ENCODE data around the gene CPM.

Gene CPM

GRCh38 chr12:68876461-68876860 lies 56.5 kb downstream of the CPM start:
- DNase-seq, result no peak
- Histone ChIP-seq H3K4me1 (ENCODE audit: low read length) (peaks cover 3% of the 10 kb centered on the region), H3K4me3 (ENCODE audit: low read length) (no peak overlapping the region), H3K9me2 (replicated peaks; ENCODE audit: insufficient read depth, low read length) (no peaks in the 10 kb centered on the region), H3F3A (ENCODE audit: insufficient read depth, low read length) (no peaks in the 10 kb centered on the region), H3K36me3 (replicated peaks; ENCODE audit: insufficient read depth, low read length) (no peaks in the 10 kb centered on the region), H3K27ac (ENCODE audit: low read length) (no peak overlapping the region), H3K4me2 (ENCODE audit: low read depth, low read length) (no peak overlapping the region), H3K9me3 (replicated peaks; ENCODE audit: insufficient read depth, low read length) (no peaks in the 10 kb centered on the region), H3K27me3 (replicated peaks; ENCODE audit: insufficient read depth, low read length) (no peaks in the 10 kb centered on the region), H3K79me2 (ENCODE audit: low read length) (no peaks in the 10 kb centered on the region), H3K9ac (ENCODE audit: low read length) (no peak overlapping the region), H2AFZ (ENCODE audit: low read length) (no peak overlapping the region), H4K20me1 (ENCODE audit: insufficient read depth, low read length) (no peaks in the 10 kb centered on the region)
- no peak for TF ChIP-seq EZH2phosphoT487 (IDR thresholded peaks at IDR 0.05; ENCODE audit: low read length)
- TF ChIP-seq CTCF (IDR thresholded peaks at IDR 0.05; ENCODE audit: low read length), result no peak
- TF ChIP-seq EZH2 (optimal IDR thresholded peaks at IDR 0.05; ENCODE audit: low read depth, low read length), result no peak

GRCh38 chr12:68873316-68873715 lies 59.7 kb downstream of the CPM start:
- peaks cover 9% of the 10 kb centered on the region for H3K4me1 ChIP-seq (ENCODE audit: low read length)
- H3F3A ChIP-seq (ENCODE audit: insufficient read depth, low read length), result no peaks in the 10 kb centered on the region
- no peak overlapping the region for H3K4me2 ChIP-seq (ENCODE audit: low read depth, low read length)
- no peak overlapping the region for H2AFZ ChIP-seq (ENCODE audit: low read length)
- no peak for DNase-seq
- H3K9me2 ChIP-seq (replicated peaks; ENCODE audit: insufficient read depth, low read length), result no peaks in the 10 kb centered on the region
- H3K27ac ChIP-seq (ENCODE audit: low read length), result no peak overlapping the region
- H3K9ac ChIP-seq (ENCODE audit: low read length), result no peak overlapping the region
- no peak for TF ChIP-seq EZH2 (optimal IDR thresholded peaks at IDR 0.05; ENCODE audit: low read depth, low read length)
- no peak for TF ChIP-seq EZH2phosphoT487 (IDR thresholded peaks at IDR 0.05; ENCODE audit: low read length)
- no peak for TF ChIP-seq CTCF (IDR thresholded peaks at IDR 0.05; ENCODE audit: low read length)
- no peaks in the 10 kb centered on the region for H3K79me2 ChIP-seq (ENCODE audit: low read length)
- H4K20me1 ChIP-seq (ENCODE audit: insufficient read depth, low read length), result no peaks in the 10 kb centered on the region
- no peaks in the 10 kb centered on the region for H3K9me3 ChIP-seq (replicated peaks; ENCODE audit: insufficient read depth, low read length)
- no peaks in the 10 kb centered on the region for H3K27me3 ChIP-seq (replicated peaks; ENCODE audit: insufficient read depth, low read length)
- H3K4me3 ChIP-seq (ENCODE audit: low read length), result no peak overlapping the region
- H3K36me3 ChIP-seq (replicated peaks; ENCODE audit: insufficient read depth, low read length), result no peaks in the 10 kb centered on the region

GRCh38 chr12:68871921-68872320 lies 61.0 kb downstream of the CPM start:
- peak; percentile 27; the same call in 1 of the 2 replicates for TF ChIP-seq CTCF (IDR thresholded peaks at IDR 0.05; ENCODE audit: low read length)
- no peak for TF ChIP-seq EZH2 (optimal IDR thresholded peaks at IDR 0.05; ENCODE audit: low read depth, low read length)
- TF ChIP-seq EZH2phosphoT487 (IDR thresholded peaks at IDR 0.05; ENCODE audit: low read length), result no peak
- H3F3A ChIP-seq (ENCODE audit: insufficient read depth, low read length), result no peaks in the 10 kb centered on the region
- no peaks in the 10 kb centered on the region for H3K79me2 ChIP-seq (ENCODE audit: low read length)
- H3K27me3 ChIP-seq (replicated peaks; ENCODE audit: insufficient read depth, low read length), result no peaks in the 10 kb centered on the region
- no peak overlapping the region for H3K27ac ChIP-seq (ENCODE audit: low read length)
- no peak overlapping the region for H3K9ac ChIP-seq (ENCODE audit: low read length)
- H3K9me2 ChIP-seq (replicated peaks; ENCODE audit: insufficient read depth, low read length), result no peaks in the 10 kb centered on the region
- H4K20me1 ChIP-seq (ENCODE audit: insufficient read depth, low read length), result no peaks in the 10 kb centered on the region
- H3K4me3 ChIP-seq (ENCODE audit: low read length), result no peak overlapping the region
- H3K4me1 ChIP-seq (ENCODE audit: low read length), result peaks cover 9% of the 10 kb centered on the region
- H3K4me2 ChIP-seq (ENCODE audit: low read depth, low read length), result no peak overlapping the region
- peak overlapping the region; percentile 45; the same call in 1 of the 2 replicates for H2AFZ ChIP-seq (ENCODE audit: low read length)
- H3K9me3 ChIP-seq (replicated peaks; ENCODE audit: insufficient read depth, low read length), result no peaks in the 10 kb centered on the region
- no peaks in the 10 kb centered on the region for H3K36me3 ChIP-seq (replicated peaks; ENCODE audit: insufficient read depth, low read length)
- no peak for DNase-seq

Data from MM.1S (cell line).